DND-41 (cell line): ENCODE measurements around the gene OR13A1.

Source experiments
- EZH2 ChIP-seq: IDR thresholded peaks from 3 replicates; pipeline ENCODE4 v1.6.1; 2012; ENCODE audit warnings: borderline replicate concordance, low read depth, mild to moderate bottlenecking, moderate library complexity, low read length, inconsistent platforms; ENCODE audit not compliant: severe bottlenecking
- TF ChIP-seq, protein P1 (sequence below): IDR thresholded peaks from 2 replicates; pipeline ENCODE4 v1.5.1; 2012; ENCODE audit warnings: borderline replicate concordance, low read length, moderate library complexity, mild to moderate bottlenecking; ENCODE audit not compliant: poor library complexity, severe bottlenecking; ENCODE audit errors: extremely low read depth

DNA sequence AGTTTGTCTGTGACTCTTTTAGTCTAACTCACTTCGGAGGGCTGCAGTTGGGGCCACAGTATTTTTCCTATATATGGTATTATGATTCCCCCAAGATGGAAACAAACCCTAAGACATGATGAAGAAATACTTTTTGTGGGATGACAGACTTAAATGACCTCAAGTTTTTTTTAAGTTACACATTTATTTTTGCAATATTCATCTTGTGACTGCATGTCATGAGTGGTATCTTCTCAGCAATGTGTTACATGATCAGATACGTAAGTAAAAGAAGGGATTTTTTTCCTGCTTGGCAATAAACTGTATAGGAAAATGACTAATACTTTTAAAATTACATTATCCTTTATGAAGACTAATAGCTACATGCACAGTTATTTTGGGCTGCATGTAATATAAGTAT, 57.8 kb downstream of the OR13A1 start:
- TF ChIP-seq EZH2: no peak
- TF ChIP-seq, protein P1, sequence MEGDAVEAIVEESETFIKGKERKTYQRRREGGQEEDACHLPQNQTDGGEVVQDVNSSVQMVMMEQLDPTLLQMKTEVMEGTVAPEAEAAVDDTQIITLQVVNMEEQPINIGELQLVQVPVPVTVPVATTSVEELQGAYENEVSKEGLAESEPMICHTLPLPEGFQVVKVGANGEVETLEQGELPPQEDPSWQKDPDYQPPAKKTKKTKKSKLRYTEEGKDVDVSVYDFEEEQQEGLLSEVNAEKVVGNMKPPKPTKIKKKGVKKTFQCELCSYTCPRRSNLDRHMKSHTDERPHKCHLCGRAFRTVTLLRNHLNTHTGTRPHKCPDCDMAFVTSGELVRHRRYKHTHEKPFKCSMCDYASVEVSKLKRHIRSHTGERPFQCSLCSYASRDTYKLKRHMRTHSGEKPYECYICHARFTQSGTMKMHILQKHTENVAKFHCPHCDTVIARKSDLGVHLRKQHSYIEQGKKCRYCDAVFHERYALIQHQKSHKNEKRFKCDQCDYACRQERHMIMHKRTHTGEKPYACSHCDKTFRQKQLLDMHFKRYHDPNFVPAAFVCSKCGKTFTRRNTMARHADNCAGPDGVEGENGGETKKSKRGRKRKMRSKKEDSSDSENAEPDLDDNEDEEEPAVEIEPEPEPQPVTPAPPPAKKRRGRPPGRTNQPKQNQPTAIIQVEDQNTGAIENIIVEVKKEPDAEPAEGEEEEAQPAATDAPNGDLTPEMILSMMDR: no peak
